ENCODE measurements around the gene MAGEA9. TPM values are rescaled to one million over a fixed set of nuclear protein-coding genes. Genes with fewer than 3 reads are reported as not detected.

Gene MAGEA9
- total RNA-seq, 1 donor from 2014 or later = not detected

GRCh38 chrX:149837167-149837566 lies 55.4 kb downstream of the MAGEA9 start:
- DNase-seq (ENCODE audit: low read depth) (no peak), FAIRE-seq (peak; percentile 45)
- no peaks in the 10 kb centered on the region for H3K9me3 Mint-ChIP-seq (ENCODE audit: unreplicated experiment)
- H2AFZ ChIP-seq (ENCODE audit: low read depth, low read length) = no peak overlapping the region
- TF ChIP-seq CTCF (IDR thresholded peaks at IDR 0.05; ENCODE audit: insufficient read depth, low read depth, low read length) (no peak), EZH2 (IDR thresholded peaks at IDR 0.05; ENCODE audit: insufficient read depth, low read length) (no peak)
- no peaks in the 10 kb centered on the region for H3K27me3 ChIP-seq (ENCODE audit: insufficient read depth, low read length)
- H3K27ac ChIP-seq (ENCODE audit: low read depth, low read length) = no peak overlapping the region
- no peaks in the 10 kb centered on the region for H3K27me3 Mint-ChIP-seq (ENCODE audit: low read depth, unreplicated experiment)
- no peak overlapping the region for H3K27ac Mint-ChIP-seq (ENCODE audit: unreplicated experiment)
- H3K4me1 Mint-ChIP-seq (ENCODE audit: low read depth, unreplicated experiment) = peaks cover 2% of the 10 kb centered on the region
- no peaks in the 10 kb centered on the region for H3K36me3 ChIP-seq (ENCODE audit: insufficient read depth, low read length)
- no peaks in the 10 kb centered on the region for H4K20me1 ChIP-seq (ENCODE audit: insufficient read depth, low read length)
- H3K9me3 ChIP-seq (ENCODE audit: insufficient read depth, low read depth, low read length) = no peaks in the 10 kb centered on the region
- no peak overlapping the region for H3K4me3 ChIP-seq (ENCODE audit: insufficient read depth, low read depth, low read length)
- H3K79me2 ChIP-seq (ENCODE audit: insufficient read depth, low read length) = no peaks in the 10 kb centered on the region
- H3K4me2 ChIP-seq (ENCODE audit: low read length) = no peak overlapping the region
- H3K4me3 Mint-ChIP-seq (ENCODE audit: unreplicated experiment) = no peak overlapping the region
- no peak overlapping the region for H3K9ac ChIP-seq (ENCODE audit: low read length)
- H3K36me3 Mint-ChIP-seq (ENCODE audit: low read depth, unreplicated experiment) = no peaks in the 10 kb centered on the region
- no peaks in the 10 kb centered on the region for H3K4me1 ChIP-seq (ENCODE audit: insufficient read depth, low read length)

Other genes starting within 250 kb of the MAGEA9 start
- gene EOLA1, start 240.9 kb upstream of the MAGEA9 start, total RNA-seq = 12.4 and 13.6 TPM in 2 replicates
- not detected in 2 replicates for gene HSFX3, start 232.0 kb upstream of the MAGEA9 start, total RNA-seq
- gene MAGEA9B, start 194.5 kb upstream of the MAGEA9 start, total RNA-seq = not detected in 2 replicates
- gene HSFX2, start 186.6 kb upstream of the MAGEA9 start, total RNA-seq = 0.24 TPM in 1 of 2 replicates, not detected in the other
- 28.8 and 32.5 TPM in 2 replicates for gene TMEM185A, start 150.1 kb upstream of the MAGEA9 start, total RNA-seq
- gene MAGEA11, start 69.9 kb upstream of the MAGEA9 start, total RNA-seq = not detected in 2 replicates
- 0.75 and 1.5 TPM in 2 replicates for gene HSFX1, start 7.9 kb upstream of the MAGEA9 start, total RNA-seq
- not detected in 2 replicates for gene MAGEA8, start 99.3 kb downstream of the MAGEA9 start, total RNA-seq
- gene HSFX4, start 147.6 kb downstream of the MAGEA9 start, total RNA-seq = not detected in 2 replicates
- gene EOLA2, start 156.6 kb downstream of the MAGEA9 start, total RNA-seq = 36.4 and 42.4 TPM in 2 replicates

Measured in astrocyte (in vitro differentiated cells and primary cell).